ENCODE data around the gene AADAC.

GRCh38 chr3:151856641-151857040, 42.7 kb downstream of the AADAC start:
- TF ChIP-seq, protein P1, sequence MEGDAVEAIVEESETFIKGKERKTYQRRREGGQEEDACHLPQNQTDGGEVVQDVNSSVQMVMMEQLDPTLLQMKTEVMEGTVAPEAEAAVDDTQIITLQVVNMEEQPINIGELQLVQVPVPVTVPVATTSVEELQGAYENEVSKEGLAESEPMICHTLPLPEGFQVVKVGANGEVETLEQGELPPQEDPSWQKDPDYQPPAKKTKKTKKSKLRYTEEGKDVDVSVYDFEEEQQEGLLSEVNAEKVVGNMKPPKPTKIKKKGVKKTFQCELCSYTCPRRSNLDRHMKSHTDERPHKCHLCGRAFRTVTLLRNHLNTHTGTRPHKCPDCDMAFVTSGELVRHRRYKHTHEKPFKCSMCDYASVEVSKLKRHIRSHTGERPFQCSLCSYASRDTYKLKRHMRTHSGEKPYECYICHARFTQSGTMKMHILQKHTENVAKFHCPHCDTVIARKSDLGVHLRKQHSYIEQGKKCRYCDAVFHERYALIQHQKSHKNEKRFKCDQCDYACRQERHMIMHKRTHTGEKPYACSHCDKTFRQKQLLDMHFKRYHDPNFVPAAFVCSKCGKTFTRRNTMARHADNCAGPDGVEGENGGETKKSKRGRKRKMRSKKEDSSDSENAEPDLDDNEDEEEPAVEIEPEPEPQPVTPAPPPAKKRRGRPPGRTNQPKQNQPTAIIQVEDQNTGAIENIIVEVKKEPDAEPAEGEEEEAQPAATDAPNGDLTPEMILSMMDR (IDR thresholded peaks at IDR 0.05) = no peak
- TF ChIP-seq POLR2A (IDR thresholded peaks at IDR 0.05) = no peak
